Lower lobe of right lung (tissue), 2 donors: ENCODE data around the gene VCX3B. TPM values are rescaled to one million over a fixed set of nuclear protein-coding genes. Genes with fewer than 3 reads are reported as not detected.
"Not testable (repeated sequence)": the region's sequence is repeated elsewhere in the genome, so short reads cannot be mapped to it uniquely, and the experiment has no call there.

Source experiments
- ATAC-seq, 2 donors: fragments of 200-7000 bp; cut with Tn5 transposase; one replicate each; pipeline ENCODE4 v1.9.1; 2020 to 2022; ENCODE audit warnings: mild to moderate bottlenecking in 2 of 2, moderate library complexity in 2 of 2
- DNase-seq: peaks from one replicate; pipeline ENCODE4 v3.0.0-alpha.2; 2020
- H3K27ac ChIP-seq: fragments of 200-600 bp; one replicate; pipeline ENCODE4 v1.8.0; 2022
- H3K27me3 ChIP-seq: fragments of 200-600 bp; one replicate; pipeline ENCODE4 v1.8.0; 2022; ENCODE audit warnings: low read depth
- H3K36me3 ChIP-seq: fragments of 200-600 bp; one replicate; pipeline ENCODE4 v1.8.0; 2022; ENCODE audit warnings: mild to moderate bottlenecking
- H3K4me1 ChIP-seq: fragments of 200-600 bp; one replicate; pipeline ENCODE4 v1.8.0; 2022
- H3K4me3 ChIP-seq: fragments of 200-600 bp; one replicate; pipeline ENCODE4 v1.8.0; 2022; ENCODE audit warnings: mild to moderate bottlenecking
- H3K9me3 ChIP-seq: fragments of 200-600 bp; one replicate; pipeline ENCODE4 v1.8.0; 2022
- CTCF ChIP-seq: fragments of 200-600 bp; IDR thresholded peaks from one replicate; pipeline ENCODE4 v1.8.0; 2022; ENCODE audit warnings: antibody characterized with exemption, mild to moderate bottlenecking
- intact Hi-C: fragments of 100-400 bp; cut with DNase I; formaldehyde crosslinking; loops from one replicate; pipeline ENCODE4 v1.11.0; 2022
- total RNA-seq: library from RNA; stranded (reverse); fragmentation: NEBNext Ultra II Directional; extraction: Animal tissue kit (Norgen Biotek cat#: 25700); gene quantifications from one replicate; pipeline ENCODE4 v1.2.1, GENCODE V29; 2021
- donor health status: DM: no; HTN: yes; CAD: no; lungs with severe emphysema.

VCX3B gene
- total RNA-seq, 1 donor from 2014 or later, result not detected

- no peaks in the 10 kb centered on the region for H3K4me1 ChIP-seq
- TF ChIP-seq CTCF, result no peak
- no peaks in the 10 kb centered on the region for H3K9me3 ChIP-seq
- no peak overlapping the region for H3K27ac ChIP-seq
- H3K27me3 ChIP-seq, result no peaks in the 10 kb centered on the region
- H3K36me3 ChIP-seq, result no peaks in the 10 kb centered on the region
- ATAC-seq (no peak), DNase-seq (no peak)
- H3K4me3 ChIP-seq, result no peak overlapping the region
- intact Hi-C loops, result no loop called here
Observed at GRCh38 chrX:8484360-8484949, 19.8 kb downstream of the VCX3B start.

- DNase-seq, H3K36me3 ChIP-seq, ATAC-seq, H3K9me3 ChIP-seq, H3K4me1 ChIP-seq, H3K27ac ChIP-seq, H3K27me3 ChIP-seq, H3K4me3 ChIP-seq, intact Hi-C loops: not testable (repeated sequence)
Observed at GRCh38 chrX:8495036-8495435, 30.4 kb downstream of the VCX3B start.

- intact Hi-C loops, result no loop called here
- H3K27ac ChIP-seq, result no peak overlapping the region
- TF ChIP-seq CTCF, result no peak
- ATAC-seq (no peak), DNase-seq (no peak)
- H3K9me3 ChIP-seq, result no peaks in the 10 kb centered on the region
- no peaks in the 10 kb centered on the region for H3K36me3 ChIP-seq
- no peak overlapping the region for H3K4me3 ChIP-seq
- H3K4me1 ChIP-seq, result no peaks in the 10 kb centered on the region
- no peaks in the 10 kb centered on the region for H3K27me3 ChIP-seq
Observed at GRCh38 chrX:8500203-8500602, 35.6 kb downstream of the VCX3B start.

GRCh38 chrX:8502101-8502500, 37.5 kb downstream of the VCX3B start:
- H3K9me3 ChIP-seq, H3K4me1 ChIP-seq, intact Hi-C loops, H3K36me3 ChIP-seq, H3K27me3 ChIP-seq, H3K4me3 ChIP-seq, ATAC-seq, H3K27ac ChIP-seq, DNase-seq: not testable (repeated sequence)

GRCh38 chrX:8504451-8504850, 39.8 kb downstream of the VCX3B start:
- Histone ChIP-seq H3K4me1 (no peaks in the 10 kb centered on the region), H3K36me3 (no peaks in the 10 kb centered on the region), H3K27me3 (no peaks in the 10 kb centered on the region), H3K4me3 (no peak overlapping the region), H3K9me3 (no peaks in the 10 kb centered on the region), H3K27ac (no peak overlapping the region)
- TF ChIP-seq CTCF, result no peak
- intact Hi-C loops, result no loop called here
- DNase-seq (no peak), ATAC-seq (no peak)
